ENCODE data around the gene SPTB.

Gene SPTB

DNA sequence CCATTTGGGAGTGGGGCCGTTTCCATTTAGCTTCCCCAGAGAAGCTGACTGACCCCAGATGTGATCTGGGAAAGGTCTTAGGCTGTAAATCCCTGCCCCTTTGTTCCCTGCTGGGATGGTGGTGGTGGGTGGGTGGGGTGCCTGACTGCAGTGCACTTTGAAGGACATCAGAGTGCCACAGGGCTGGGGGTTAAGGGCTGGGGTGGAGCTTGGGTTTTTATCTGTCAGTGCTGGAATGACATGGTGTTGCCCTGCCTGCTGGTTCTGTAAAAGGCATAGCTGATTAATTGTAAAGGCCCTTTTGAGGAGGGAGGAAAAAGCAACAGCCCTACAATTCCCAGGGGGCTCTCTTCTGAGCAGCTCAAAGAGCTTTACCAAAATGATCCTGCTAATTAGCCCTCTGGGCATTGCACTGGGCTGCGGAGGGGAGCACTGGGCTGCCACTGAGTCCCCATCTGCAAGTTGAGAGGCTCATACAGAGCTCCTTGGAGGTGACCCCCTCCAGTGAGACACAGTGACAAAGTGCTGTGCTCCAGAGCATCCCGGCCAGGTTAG, 154.4 kb downstream of the SPTB start:
- DNase-seq: peak in 1 of 2 experiments; percentile 18

- DNase-seq: no peak
Measured at GRCh38 chr14:64724578-64724930, 155.2 kb downstream of the SPTB start.

GRCh38 chr14:64723691-64724577, 155.8 kb downstream of the SPTB start:
- peak; percentile 69 to 80 for DNase-seq

DNA sequence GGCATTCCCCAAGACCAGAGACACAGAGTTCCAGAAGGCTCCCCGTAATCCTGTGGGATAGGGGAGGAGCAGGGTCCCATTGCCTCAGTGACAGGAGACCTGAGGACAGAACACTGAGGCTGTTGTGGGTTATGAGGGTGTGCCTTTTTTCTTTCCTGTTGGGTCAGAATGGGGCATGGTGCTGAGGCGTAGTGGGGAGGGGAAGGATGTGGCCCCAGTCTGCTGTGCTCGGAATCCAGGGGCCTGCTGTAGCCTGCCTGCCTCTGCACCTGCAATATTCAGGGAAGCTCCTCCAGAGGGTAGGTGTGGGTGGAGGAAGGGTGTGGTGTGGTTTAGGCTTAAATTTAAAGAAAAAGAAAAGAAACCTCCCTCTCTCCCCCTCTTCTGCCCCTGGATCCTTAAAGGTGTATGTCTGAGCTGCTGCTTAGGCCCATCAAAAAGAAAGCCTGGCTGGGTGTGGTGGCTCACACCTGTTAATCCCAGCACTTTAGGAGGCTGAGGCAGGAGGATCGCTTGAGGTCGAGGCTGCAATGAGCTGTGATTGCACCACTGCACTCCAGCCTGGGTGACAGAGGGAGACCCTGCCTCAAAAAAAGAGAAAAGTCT, 156.8 kb downstream of the SPTB start:
- DNase-seq: no peak

DNA sequence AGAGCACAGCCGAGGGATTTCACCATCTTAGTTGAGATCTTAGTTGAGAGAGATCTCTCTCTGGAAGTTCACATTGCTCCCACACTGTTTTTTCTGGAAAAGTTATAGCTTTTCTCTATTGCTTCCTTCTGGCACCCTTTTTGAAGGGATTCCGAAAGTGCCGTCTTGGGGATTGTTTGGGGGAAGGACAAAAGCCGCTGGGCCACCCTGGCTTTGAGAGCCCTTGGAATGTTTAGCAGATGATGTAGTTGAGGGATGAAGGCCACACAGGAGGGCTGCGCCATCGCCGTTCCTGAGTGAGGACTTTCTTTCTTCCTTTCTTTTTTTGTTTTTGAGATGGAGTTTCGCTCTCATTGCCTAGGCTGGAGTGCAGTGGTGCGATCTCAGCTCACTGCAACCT, 157.8 kb downstream of the SPTB start:
- no peak for DNase-seq

- DNase-seq: no peak
Measured at GRCh38 chr14:64721391-64721791, 158.3 kb downstream of the SPTB start.

DNA sequence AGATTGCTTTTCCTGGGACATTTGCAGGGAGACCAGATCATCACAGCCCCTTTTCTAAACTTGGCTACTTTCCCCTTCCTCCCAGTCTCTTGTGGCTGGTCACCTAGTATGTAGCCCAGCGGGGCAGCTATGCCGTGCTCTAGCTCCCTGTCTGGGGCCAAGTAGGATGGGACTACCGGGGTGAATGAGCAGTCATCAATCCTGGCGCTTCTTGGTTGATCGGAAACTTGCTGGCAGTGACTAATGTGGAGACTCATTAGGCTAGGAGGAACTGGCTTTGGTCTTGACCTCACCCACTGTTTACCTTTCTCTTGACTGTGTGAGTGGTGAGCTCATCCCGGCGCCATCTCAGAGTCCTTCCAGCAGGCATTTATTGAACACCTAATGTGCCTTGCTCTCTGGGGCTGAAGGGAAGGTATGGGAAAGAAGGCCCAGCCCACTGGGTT, 159.6 kb downstream of the SPTB start:
- DNase-seq: no peak

DNA sequence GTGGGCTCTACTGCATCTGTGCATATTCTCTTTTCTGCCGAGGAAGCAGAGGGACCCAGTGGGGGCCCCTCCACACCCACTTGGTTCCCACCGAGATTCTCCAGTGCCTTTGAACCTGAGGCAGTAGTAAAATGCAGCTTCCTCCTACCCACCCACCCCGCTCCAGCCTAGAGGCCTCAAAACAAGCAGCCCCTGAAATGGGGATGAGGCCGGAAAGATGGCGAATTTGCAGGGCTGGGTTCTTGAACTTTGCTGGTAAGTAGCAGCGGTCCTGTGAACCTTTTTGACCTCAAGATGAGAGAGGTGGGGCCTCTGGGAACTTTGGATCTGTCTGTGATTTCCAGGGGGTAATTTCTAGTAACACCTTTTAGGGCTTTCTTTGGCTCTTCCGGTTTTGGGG, 160.1 kb downstream of the SPTB start:
- no peak for DNase-seq

GRCh38 chr14:64718762-64719161, 160.9 kb downstream of the SPTB start:
- DNase-seq: no peak

GRCh38 chr14:64717870-64718269, 161.8 kb downstream of the SPTB start:
- DNase-seq: no peak

GRCh38 chr14:64715628-64716412, 163.9 kb downstream of the SPTB start:
- DNase-seq: no peak

DNA sequence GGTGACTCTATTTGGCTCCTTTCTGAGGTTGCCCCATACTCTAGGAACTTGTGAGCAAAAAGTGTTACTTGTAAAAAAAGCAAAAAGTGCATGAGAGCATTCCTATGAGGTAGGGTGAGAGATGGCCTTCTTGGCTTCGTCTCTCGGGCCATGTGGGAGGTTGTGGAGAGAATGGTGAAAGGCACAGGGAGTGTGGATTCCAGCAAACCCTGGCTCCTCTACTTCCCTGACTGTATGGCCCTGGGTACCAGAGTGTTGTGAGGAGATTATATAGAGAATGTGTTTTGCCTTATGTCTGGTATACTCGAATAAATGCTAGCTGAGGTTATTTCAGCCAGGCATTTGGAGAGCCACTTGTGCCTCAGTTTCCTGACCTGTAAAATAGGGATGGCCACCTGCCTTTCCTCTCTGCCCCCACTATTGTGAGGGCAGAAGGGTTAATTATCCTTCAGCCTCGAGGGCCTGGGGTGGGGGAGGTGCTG, 164.5 kb downstream of the SPTB start:
- no peak for DNase-seq

- DNase-seq: no peak
Measured at GRCh38 chr14:64714432-64715025, 165.2 kb downstream of the SPTB start.

GRCh38 chr14:64713677-64714076, 166.0 kb downstream of the SPTB start:
- no peak for DNase-seq

DNA sequence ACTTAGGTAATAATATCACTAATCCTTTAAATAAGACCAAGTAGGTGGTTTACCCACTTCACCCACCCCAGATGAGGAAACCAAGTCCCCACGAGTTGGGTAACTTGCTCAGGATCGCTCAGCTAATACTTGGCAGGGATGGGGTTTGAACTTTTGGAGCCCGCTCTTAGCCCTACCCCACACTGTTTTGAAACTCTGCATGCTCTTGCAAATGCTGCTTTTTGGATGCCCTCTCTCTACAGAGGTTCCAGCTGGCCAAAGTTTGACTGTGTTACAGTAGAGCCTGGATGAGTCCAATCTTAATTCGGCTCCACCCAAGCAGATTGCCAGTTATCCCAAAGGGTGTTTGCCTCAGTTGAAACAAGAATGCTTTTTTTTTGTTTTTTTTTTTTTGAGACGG, 168.7 kb downstream of the SPTB start:
- no peak for DNase-seq

GRCh38 chr14:64709126-64709525, 170.6 kb downstream of the SPTB start:
- DNase-seq: no peak

DNA sequence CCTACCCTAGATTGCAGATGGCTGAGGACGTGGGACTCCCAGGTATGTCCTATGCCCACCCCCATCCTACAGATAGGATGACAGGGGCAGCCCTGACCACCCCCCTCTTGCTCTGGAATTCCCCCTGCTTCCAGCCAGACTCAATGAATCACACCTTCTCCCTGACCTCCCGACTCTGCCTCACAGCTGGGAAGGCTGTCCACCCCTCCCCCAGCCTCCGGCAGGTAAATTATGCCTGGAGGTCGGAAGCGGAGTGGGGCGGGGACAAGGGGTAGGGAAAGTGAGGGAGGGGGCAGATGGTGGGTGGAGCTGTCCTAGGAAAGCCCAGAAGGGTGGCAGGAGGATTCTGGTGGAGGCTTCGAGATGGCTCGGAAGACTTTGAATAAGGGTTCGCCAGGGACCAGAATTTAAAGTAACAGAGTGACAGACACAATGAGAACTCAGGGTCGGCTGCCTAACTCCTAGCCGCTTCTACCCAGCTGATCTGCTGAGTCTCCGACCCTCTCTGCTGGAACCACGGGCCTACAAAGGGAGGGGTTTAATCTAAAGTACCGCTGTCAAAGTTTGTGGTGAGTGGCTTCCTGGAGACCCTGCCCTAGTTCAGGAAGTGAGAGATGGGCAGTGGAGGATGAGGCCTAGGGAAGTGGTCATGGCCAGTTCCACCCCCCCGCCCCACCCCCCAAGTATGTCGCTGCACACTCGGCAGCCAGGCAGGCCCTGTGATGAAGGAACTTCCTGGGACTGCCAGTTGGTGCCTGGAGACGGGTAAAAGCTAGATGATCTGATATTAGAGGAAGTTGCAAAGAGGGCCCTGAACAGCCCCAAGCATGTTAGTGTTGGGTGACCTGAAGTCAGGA, 171.3 kb downstream of the SPTB start:
- DNase-seq: no peak

DNA sequence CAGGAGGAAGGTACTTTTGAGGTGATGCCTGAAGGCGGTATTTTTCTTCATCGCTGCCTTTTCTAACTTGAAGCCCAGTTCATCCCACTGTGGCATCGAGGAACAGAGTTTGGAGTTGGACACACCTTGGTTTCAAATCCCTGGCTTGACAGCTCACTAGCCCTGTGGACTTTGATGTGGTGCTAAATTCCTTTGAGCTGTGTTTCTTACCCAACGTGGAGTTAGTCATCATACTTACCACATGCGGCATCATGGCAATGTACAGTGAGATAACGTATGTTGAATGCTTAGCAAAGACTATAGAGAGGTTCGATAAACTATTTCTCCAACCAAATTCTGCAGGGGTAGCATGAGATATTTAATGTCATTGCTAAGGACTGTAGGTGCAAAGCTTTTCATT, 172.0 kb downstream of the SPTB start:
- no peak for DNase-seq

- no peak for DNase-seq
Measured at GRCh38 chr14:64706593-64707193, 173.0 kb downstream of the SPTB start.

DNA sequence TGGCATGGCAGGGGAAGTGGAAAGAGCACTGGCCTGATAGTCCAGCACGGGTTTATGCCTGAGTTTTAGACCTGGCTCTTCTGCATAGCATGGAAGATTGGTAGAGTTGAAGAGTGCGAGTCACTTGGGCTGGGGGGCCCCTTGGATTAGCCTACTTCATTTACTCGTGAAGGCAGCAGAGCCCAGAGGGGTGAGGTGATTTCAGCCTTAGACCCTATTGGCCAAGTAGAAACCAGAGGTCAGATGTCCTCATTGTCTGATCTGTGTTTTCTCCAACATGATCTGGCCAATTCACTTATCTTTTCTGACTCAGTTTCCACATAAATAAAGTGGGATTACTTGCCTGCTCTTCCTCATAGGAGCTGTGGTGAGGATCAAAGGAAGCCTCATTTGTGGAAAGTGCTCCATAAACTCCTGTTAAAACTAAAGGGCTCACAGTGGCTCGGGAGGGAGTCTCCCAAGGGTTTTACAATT, 173.6 kb downstream of the SPTB start:
- no peak for DNase-seq

Data from NCI-H187 (cell line).